Activated naive CD4-positive, alpha-beta T cell treated with Interleukin-2 at 50 U/mL for 16 hours (primary cell): Measurements from ENCODE around the gene OGFRL1.

Experiments used
- DNase-seq: peaks from one replicate; pipeline ENCODE4 v3.0.0-alpha.2; 2020

Gene OGFRL1

DNA sequence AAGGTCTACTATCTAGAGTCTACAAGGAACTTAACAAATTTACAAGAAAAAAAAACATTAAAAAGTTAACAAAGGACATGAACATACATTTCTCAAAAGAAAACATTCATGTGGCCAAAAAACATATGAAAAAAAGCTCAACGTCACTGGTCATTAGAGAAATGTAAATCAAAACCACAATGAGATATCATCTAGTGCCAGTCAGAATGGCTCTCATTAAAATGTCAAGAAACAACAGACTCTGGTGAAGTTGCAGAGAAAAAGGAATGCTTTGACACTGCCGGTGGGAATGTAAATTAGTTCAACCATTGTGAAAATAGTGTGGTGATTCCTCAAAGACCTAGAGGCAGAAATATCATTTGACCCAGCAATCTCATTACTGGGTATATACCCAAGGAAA is 48.3 kb downstream of the OGFRL1 start:
- no peak for DNase-seq

DNA sequence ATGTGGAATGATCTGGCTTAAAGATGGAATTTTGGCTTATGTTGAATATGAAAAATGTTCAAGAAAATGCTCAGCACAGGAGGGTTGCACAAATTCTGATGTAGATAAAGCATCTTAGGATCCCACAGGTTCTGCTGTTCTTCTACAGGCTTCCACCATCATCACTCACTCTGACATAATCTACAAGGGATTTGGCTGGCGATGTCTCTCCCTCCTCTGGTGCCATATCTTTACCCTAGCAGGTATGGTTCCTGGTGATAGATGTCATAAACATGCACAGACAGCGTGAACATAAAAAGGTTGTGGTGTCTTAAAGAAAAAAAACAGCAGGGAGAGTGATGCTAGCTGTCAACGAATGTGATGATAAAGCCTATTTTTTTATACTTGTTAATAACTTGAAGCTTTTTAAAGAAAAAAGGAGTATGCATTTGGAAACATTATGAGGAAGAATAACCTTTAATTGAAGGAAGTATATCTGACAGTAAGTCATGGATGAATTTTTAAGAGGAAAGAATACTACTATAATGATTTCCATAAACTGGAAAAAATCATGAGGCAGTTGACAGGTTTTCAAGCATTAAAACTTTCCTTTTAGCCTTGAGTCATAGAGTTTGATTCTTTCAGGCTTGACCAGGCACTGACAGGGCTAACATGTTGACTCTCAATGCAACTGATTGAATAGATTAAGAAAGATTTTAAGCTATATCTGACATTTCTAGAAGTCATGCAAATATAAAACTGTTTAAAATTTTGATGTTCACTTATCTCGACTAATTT is 50.1 kb downstream of the OGFRL1 start:
- DNase-seq: no peak

DNA sequence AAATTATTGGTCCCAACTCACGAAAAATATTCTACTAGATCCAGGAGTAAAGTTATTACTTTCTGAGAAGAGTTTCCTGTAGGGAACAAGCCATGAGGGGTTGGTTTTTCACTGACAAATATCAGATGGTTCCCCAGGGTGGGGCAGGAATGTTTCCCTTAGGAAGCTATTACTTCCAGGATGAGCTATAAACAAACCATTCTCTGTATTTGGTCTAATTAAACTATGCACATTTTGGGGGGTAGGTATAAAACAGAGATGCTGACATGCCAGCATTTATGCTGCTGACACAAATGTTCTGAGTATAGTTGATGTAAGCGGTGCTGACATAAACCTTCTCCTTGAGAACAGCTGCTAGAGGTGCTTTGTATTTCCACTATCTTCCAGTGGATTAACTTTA is 54.2 kb downstream of the OGFRL1 start:
- DNase-seq: no peak

DNA sequence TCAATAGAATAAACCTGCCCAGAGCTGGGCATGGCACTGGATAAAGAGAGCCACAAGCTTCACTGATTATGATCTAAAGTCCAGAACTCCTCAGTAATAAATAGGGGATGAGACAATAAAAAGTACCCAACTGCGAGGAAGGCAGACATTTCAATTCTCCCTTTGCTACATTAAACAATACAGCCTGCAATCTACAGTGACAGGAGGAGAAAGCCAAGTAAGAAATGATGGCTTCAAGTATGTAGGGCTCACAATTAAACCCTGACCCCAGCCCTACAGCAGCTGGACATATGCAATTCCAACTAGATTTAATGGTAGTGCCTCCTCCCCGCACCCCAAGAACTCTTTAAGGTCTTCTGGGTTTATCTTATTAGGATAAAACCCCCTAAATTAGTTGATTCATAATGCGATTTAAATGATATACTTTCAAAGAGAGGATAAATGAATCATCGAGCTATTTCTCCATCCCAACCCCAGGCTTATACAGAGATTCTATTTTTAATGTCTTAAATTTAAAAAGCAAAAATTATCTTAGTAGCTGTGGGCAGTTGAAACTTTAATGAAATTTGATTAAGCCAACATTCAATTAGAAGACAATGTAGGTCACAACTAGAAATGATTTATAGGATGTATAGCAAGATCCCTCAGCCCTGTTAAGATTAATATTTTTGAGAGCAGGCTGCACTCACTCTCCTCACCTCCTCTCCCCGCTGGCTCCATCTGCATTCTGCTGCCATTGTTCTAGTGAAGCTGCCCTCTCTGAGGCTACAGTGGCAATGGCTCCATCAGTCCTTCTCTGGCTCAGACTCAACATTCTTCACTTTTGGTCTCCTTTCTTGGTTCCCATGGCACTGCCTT is 57.1 kb downstream of the OGFRL1 start:
- DNase-seq: no peak

DNA sequence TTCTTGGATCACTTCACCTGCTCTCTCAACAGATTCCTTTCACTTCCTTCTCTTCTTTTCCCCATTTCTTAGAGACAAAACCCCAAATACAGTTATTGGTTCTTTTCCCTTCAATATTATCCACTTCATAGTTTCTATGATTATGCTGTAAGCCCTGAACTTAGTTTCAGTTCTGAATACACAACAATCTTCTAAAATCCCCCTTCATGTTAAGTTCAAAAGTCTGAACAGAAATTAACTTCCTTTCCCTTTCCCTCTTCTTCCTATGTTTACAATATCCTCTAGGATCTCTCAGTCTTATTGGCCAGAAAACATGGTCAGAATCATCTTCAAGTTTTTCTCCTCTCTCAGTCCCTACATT is 57.7 kb downstream of the OGFRL1 start:
- no peak for DNase-seq

DNA sequence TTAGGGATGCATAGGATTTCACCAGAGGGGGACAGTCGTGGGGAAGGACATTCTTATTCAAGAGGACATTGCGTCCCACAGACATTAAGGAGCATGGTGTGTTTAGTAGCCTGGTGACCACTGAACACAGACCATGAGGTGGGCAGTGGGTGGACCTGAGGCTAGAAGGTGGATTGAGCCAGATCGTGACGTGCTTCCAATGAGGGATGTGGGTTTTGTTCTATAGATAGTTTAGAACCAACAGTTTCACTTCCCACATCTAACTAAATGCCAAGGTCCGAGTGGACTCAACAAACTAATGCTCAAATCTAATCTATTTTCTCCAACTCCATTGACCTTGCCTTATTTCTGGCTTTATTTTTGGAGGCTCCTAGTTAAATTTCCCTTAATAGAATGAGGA is 58.5 kb downstream of the OGFRL1 start:
- DNase-seq: no peak

DNA sequence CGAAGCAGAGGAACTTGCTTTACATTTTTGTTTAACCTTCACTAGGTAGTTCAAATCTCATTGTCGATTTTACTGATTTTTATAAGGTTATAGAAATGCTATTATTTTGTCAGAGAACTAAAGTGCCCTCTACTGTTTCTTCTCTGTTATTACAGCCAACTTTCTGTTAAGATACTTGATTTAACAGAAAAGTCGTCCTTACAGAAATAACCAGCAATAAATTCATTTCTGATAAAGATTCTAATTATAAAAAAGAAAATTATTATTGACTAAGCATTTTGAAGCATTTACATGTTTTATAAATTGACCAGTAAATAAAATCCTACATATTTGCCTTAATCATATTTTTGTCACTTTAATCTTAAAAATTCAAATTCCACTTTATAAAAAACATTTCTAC is 60.8 kb downstream of the OGFRL1 start:
- no peak for DNase-seq

DNA sequence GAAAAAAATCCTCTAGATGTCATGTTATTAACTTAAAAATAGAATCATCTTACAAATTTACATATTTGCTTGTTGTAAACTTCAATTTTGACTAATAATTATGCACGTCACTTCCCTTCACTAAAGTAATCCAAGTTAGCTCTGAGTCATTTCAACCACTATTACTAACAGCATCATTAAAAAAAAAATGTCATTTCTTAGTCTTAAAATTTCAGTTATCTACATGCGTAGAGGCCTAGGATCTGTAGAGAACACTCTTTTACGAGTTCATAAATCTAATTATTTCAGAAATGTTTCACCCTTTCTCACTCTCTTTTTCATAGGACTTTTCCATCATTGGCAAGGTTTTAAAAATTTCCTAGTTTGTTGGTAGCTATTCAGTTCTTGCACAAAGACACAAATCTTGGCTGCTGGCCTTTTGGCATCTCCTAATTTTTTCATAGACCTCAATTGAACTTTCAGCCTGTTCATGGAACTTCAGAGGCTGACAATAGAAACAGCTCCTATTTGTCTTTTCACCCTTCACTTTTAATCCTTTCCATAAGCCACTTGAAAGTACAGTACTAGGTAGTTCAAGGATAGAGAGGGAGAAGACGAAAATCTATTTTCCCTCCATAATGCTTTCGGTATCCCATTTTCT is 61.5 kb downstream of the OGFRL1 start:
- no peak for DNase-seq

DNA sequence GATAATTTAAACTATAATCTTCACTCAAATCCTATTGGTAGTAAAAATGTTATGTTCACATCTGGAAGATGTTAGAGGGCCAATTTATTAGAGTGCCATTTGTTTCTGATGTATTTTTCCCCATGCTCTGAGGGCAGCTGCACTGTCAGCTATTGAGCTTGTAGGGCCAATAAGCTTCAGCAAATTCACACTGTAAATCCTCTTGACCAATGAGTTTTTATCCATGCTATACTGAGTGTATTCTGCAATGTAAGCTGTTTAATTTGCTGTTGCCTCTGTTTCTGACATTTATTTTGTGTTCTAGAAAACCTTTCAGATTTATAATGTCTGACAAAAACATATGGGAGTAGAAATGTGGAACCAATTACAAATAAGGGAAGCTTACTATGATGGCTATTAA is 62.6 kb downstream of the OGFRL1 start:
- no peak for DNase-seq
